ENCODE results near the gene PFAS. TPM values are rescaled to one million over a fixed set of nuclear protein-coding genes. Genes with fewer than 3 reads are reported as not detected.

PFAS gene
- total RNA-seq, 1 donor from 2014 or later: 64.6 TPM

DNA sequence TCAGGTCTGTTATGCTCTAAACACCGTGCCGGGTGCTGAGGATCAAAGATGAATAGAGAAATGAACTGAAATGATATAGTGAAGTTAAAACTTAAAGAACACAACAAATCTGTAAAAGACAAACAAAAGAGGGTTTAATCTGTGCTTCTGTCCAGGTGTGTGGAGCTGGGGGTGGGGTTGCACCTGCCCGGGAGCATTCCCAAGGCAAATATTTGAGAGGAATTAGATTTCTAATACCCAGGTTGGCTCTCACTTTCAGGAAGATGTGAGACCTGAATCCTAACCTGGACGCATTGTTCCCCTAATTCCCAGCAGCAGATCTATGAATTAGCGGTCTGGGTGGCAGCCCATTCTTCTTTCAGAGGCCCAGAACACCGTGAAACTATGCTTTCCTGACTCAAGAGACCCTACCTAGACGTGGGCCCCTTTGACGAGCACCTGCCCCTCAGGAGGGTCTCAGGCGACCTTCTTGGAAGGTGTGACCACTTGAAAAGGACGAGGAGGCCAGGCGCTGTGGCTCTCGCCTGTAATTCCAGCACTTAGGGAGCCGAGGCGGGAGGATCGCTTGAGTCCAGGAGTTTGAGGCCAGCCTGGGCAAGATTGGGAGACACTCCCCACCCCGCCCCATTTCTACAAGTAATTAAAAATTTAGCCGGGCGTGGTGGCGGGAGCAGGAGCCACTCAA lies 38.7 kb downstream of the PFAS start:
- no peaks in the 10 kb centered on the region for H4K20me1 ChIP-seq (ENCODE audit: low read depth)
- peak overlapping the region; percentile 76 for H3K4me2 ChIP-seq
- peaks cover 7% of the 10 kb centered on the region for H3K4me1 ChIP-seq
- Mint-ChIP-seq H3K4me1 (peaks cover 18% of the 10 kb centered on the region), H3K4me3 (peak overlapping the region; percentile 94), H3K9me3 (no peaks in the 10 kb centered on the region), H3K27ac (peak overlapping the region; percentile 66), H3K36me3 (peaks cover 5% of the 10 kb centered on the region), H3K27me3 (ENCODE audit: insufficient read depth, low read depth) (peaks cover 12% of the 10 kb centered on the region)
- no peak for TF ChIP-seq EZH2 (IDR thresholded peaks at IDR 0.05)
- TF ChIP-seq EZH2phosphoT487 (IDR thresholded peaks at IDR 0.05): no peak
- TF ChIP-seq, protein P1, sequence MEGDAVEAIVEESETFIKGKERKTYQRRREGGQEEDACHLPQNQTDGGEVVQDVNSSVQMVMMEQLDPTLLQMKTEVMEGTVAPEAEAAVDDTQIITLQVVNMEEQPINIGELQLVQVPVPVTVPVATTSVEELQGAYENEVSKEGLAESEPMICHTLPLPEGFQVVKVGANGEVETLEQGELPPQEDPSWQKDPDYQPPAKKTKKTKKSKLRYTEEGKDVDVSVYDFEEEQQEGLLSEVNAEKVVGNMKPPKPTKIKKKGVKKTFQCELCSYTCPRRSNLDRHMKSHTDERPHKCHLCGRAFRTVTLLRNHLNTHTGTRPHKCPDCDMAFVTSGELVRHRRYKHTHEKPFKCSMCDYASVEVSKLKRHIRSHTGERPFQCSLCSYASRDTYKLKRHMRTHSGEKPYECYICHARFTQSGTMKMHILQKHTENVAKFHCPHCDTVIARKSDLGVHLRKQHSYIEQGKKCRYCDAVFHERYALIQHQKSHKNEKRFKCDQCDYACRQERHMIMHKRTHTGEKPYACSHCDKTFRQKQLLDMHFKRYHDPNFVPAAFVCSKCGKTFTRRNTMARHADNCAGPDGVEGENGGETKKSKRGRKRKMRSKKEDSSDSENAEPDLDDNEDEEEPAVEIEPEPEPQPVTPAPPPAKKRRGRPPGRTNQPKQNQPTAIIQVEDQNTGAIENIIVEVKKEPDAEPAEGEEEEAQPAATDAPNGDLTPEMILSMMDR (IDR thresholded peaks at IDR 0.05): no peak
- H3K79me2 ChIP-seq (ENCODE audit: low read depth): no peaks in the 10 kb centered on the region
- no peaks in the 10 kb centered on the region for H3K36me3 ChIP-seq
- peaks cover 5% of the 10 kb centered on the region for H3F3A ChIP-seq (ENCODE audit: low read depth)
- H3K27ac ChIP-seq: no peak overlapping the region
- H3K9me3 ChIP-seq (ENCODE audit: low read depth): no peaks in the 10 kb centered on the region
- H3K4me3 ChIP-seq: peak overlapping the region; percentile 59
- H2AFZ ChIP-seq (replicated peaks): peak overlapping the region; percentile 1
- DNase-seq (ENCODE audit: low spot score): no peak
- H3K9ac ChIP-seq: no peak overlapping the region
- no peaks in the 10 kb centered on the region for H3K27me3 ChIP-seq

DNA sequence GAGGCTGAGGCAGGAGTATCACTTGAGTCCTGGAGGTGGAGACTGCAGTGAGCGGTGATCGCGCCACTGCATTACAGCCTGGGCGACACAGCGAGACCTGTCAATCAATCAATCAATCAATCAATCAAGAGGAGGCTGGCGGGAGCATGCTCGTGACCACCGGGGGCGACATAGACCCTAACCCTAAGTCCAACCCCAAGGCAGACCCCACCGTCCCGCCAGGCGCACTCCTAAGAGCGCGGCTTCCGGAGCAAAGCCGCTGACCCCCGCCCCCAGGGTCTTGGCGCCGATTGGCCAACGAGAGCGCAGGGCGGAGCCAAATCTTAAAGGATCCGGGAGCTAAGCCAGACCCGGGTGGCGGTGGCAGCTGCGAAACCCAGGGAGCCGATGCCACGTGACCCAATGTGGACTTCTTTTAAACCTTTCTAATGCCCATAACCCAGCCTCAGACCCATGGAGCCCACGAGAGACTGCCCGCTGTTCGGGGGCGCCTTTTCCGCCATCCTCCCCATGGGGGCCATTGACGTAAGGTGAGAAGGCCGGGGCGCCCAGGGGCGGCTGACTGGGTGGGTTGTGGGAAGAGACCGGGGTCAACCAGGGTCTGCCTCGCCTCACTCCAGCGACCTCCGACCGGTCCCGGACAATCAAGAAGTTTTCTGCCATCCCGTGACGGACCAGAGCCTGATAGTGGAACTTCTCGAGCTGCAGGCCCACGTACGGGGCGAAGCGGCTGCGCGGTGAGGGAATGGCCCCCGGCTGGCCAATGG lies 39.4 kb downstream of the PFAS start, which contains the start of gene RANGRF:
Gene RANGRF (plus strand): TSS at position 335 of the 767 bp plus-strand sequence. CDS start 119 bp downstream, at position 454.
- Histone ChIP-seq H3K79me2 (ENCODE audit: low read depth) (no peaks in the 10 kb centered on the region), H3K36me3 (no peaks in the 10 kb centered on the region), H3K9ac (no peak within 1 kb of the TSS), H3K27ac (no peak within 1 kb of the TSS), H4K20me1 (ENCODE audit: low read depth) (no peaks in the 10 kb centered on the region), H3F3A (ENCODE audit: low read depth) (peaks cover under 1% of the 10 kb centered on the region), H3K4me3 (peak within 1 kb of the TSS; percentile 59), H3K9me3 (ENCODE audit: low read depth) (no peaks in the 10 kb centered on the region), H2AFZ (replicated peaks) (peak within 1 kb of the TSS; percentile 60), H3K4me1 (peaks cover 7% of the 10 kb centered on the region), H3K4me2 (peak within 1 kb of the TSS; percentile 76), H3K27me3 (no peaks in the 10 kb centered on the region)
- peak within 1 kb of the TSS; percentile 94 for H3K4me3 Mint-ChIP-seq
- H3K27ac Mint-ChIP-seq: peak within 1 kb of the TSS; percentile 66
- peaks cover 18% of the 10 kb centered on the region for H3K4me1 Mint-ChIP-seq
- H3K9me3 Mint-ChIP-seq: no peaks in the 10 kb centered on the region
- peaks cover 11% of the 10 kb centered on the region for H3K27me3 Mint-ChIP-seq (ENCODE audit: insufficient read depth, low read depth)
- peak; percentile 96 for DNase-seq (ENCODE audit: low spot score)
- H3K36me3 Mint-ChIP-seq: peaks cover 5% of the 10 kb centered on the region
- no peak for TF ChIP-seq EZH2 (IDR thresholded peaks at IDR 0.05)
- TF ChIP-seq, protein P1 (IDR thresholded peaks at IDR 0.05): peak; percentile 29

DNA sequence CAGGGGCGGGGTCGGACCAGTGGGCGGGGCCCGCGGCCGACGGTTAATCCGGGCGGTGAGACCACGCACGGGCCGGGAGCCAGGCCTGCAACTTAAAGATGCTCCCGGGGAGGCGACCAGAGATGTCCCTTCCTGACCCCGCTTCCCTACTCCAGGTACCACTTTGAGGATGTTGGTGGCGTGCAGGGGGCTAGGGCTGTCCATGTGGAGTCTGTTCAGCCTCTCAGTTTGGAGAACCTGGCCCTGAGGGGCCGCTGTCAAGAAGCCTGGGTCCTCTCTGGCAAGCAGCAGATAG lies 40.0 kb downstream of the PFAS start:
- Histone ChIP-seq H3K36me3 (no peaks in the 10 kb centered on the region), H4K20me1 (ENCODE audit: low read depth) (no peaks in the 10 kb centered on the region), H3K79me2 (ENCODE audit: low read depth) (no peaks in the 10 kb centered on the region), H3K9me3 (ENCODE audit: low read depth) (no peaks in the 10 kb centered on the region), H3K4me3 (peak overlapping the region; percentile 59), H3K4me2 (peak overlapping the region; percentile 76), H3F3A (ENCODE audit: low read depth) (no peaks in the 10 kb centered on the region), H3K9ac (no peak overlapping the region), H3K4me1 (peaks cover 7% of the 10 kb centered on the region), H3K27me3 (no peaks in the 10 kb centered on the region), H3K27ac (no peak overlapping the region), H2AFZ (replicated peaks) (peak overlapping the region; percentile 60)
- Mint-ChIP-seq H3K9me3 (no peaks in the 10 kb centered on the region), H3K27ac (no peak overlapping the region), H3K4me1 (peaks cover 18% of the 10 kb centered on the region), H3K4me3 (peak overlapping the region; percentile 94), H3K36me3 (peaks cover 5% of the 10 kb centered on the region), H3K27me3 (ENCODE audit: insufficient read depth, low read depth) (peaks cover 11% of the 10 kb centered on the region)
- no peak for TF ChIP-seq EZH2 (IDR thresholded peaks at IDR 0.05)
- TF ChIP-seq EZH2phosphoT487 (IDR thresholded peaks at IDR 0.05): no peak
- TF ChIP-seq, protein P1 (IDR thresholded peaks at IDR 0.05): no peak
- peak; percentile 89 for DNase-seq (ENCODE audit: low spot score)

Measured in neural progenitor cell (in vitro differentiated cells).